ENCODE measurements around the gene ARHGAP45. TPM values are rescaled to one million over a fixed set of nuclear protein-coding genes. Genes with fewer than 3 reads are reported as not detected.
A peak's percentile ranks its signal among the peaks of the same experiment; 100 is the strongest.

The ARHGAP45 gene
- total and polyA plus RNA-seq, 2 experiments from 2014 or later, result 24.7 to 71.8 TPM

DNA sequence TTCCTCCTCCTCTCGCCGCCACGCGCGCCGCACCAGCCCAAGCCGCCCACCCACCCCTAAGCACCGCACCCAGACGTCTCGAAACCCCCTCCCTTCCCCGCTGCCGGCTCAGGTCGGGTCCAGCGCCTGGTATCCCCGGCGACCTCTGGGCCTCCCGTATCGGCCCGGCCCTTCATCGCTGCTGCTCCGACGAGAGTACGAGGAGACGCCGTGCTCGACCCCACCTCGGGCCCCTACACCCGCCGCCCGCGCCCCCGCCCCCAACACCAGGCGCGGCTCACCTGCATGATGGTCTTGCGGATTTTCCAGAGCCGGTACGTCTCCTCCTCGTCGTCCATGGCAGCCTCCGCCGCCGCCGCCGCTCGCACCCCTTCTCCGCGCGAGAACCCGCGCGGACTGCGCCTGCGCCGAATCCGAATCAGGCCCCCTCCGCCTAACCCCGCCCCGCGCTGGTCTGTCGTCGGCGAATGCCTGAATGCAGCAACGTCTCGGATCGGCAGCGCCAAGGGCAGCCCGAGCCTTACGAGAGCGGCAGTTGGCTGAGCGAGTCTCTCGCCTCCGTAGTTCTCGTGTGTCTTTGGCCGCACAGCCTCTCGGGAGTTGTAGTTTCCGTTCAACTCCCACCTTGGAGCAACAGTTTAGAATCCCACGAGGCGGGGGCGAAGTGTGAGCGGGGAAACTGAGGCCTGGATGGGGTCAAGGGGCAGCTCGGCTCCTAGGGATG, 28.2 kb downstream of the ARHGAP45 start, which contains the start of gene POLR2E (continued):
- TF ChIP-seq NANOG (IDR thresholded peaks at IDR 0.05; ENCODE audit: borderline replicate concordance), result no peak
- TF ChIP-seq, protein P1, sequence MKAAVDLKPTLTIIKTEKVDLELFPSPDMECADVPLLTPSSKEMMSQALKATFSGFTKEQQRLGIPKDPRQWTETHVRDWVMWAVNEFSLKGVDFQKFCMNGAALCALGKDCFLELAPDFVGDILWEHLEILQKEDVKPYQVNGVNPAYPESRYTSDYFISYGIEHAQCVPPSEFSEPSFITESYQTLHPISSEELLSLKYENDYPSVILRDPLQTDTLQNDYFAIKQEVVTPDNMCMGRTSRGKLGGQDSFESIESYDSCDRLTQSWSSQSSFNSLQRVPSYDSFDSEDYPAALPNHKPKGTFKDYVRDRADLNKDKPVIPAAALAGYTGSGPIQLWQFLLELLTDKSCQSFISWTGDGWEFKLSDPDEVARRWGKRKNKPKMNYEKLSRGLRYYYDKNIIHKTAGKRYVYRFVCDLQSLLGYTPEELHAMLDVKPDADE (IDR thresholded peaks at IDR 0.05), result peak; percentile 96

- Histone ChIP-seq H2AFZ (no peak overlapping the region), H3K36me3 (ENCODE audit: insufficient read depth) (no peaks in the 10 kb centered on the region), H4K20me1 (replicated peaks; ENCODE audit: insufficient read depth) (peaks cover 10% of the 10 kb centered on the region), H3K27ac (ENCODE audit: low read depth) (no peak overlapping the region), H3K4me3 (no peak overlapping the region), H3K4me2 (no peak overlapping the region), H3K4me1 (ENCODE audit: insufficient read depth) (peaks cover 10% of the 10 kb centered on the region), H3K27me3 (ENCODE audit: insufficient read depth) (no peaks in the 10 kb centered on the region), H3K79me2 (replicated peaks; ENCODE audit: insufficient read depth) (peaks cover 23% of the 10 kb centered on the region), H3F3A (replicated peaks; ENCODE audit: low read depth) (peaks cover 22% of the 10 kb centered on the region), H3K9me2 (ENCODE audit: insufficient read depth) (no peaks in the 10 kb centered on the region)
- Mint-ChIP-seq H3K4me3 (no peak overlapping the region; the same call in 2 of the 3 replicates), H3K9me3 (no peaks in the 10 kb centered on the region), H3K36me3 (ENCODE audit: low read depth) (peaks cover 9% of the 10 kb centered on the region), H3K27me3 (ENCODE audit: insufficient read depth, low read depth, poor library complexity) (peaks cover 26% of the 10 kb centered on the region), H3K27ac (no peak overlapping the region), H3K4me1 (peaks cover 14% of the 10 kb centered on the region)
- DNase-seq (ENCODE audit: low spot score) (no peak), ATAC-seq (no peak)
- TF ChIP-seq EZH2phosphoT487 (IDR thresholded peaks at IDR 0.05; ENCODE audit: unreplicated experiment) (no peak), CREB1 (CRISPR knock-in tag; IDR thresholded peaks at IDR 0.05; ENCODE audit: low read depth) (no peak)
- TF ChIP-seq, protein P2, sequence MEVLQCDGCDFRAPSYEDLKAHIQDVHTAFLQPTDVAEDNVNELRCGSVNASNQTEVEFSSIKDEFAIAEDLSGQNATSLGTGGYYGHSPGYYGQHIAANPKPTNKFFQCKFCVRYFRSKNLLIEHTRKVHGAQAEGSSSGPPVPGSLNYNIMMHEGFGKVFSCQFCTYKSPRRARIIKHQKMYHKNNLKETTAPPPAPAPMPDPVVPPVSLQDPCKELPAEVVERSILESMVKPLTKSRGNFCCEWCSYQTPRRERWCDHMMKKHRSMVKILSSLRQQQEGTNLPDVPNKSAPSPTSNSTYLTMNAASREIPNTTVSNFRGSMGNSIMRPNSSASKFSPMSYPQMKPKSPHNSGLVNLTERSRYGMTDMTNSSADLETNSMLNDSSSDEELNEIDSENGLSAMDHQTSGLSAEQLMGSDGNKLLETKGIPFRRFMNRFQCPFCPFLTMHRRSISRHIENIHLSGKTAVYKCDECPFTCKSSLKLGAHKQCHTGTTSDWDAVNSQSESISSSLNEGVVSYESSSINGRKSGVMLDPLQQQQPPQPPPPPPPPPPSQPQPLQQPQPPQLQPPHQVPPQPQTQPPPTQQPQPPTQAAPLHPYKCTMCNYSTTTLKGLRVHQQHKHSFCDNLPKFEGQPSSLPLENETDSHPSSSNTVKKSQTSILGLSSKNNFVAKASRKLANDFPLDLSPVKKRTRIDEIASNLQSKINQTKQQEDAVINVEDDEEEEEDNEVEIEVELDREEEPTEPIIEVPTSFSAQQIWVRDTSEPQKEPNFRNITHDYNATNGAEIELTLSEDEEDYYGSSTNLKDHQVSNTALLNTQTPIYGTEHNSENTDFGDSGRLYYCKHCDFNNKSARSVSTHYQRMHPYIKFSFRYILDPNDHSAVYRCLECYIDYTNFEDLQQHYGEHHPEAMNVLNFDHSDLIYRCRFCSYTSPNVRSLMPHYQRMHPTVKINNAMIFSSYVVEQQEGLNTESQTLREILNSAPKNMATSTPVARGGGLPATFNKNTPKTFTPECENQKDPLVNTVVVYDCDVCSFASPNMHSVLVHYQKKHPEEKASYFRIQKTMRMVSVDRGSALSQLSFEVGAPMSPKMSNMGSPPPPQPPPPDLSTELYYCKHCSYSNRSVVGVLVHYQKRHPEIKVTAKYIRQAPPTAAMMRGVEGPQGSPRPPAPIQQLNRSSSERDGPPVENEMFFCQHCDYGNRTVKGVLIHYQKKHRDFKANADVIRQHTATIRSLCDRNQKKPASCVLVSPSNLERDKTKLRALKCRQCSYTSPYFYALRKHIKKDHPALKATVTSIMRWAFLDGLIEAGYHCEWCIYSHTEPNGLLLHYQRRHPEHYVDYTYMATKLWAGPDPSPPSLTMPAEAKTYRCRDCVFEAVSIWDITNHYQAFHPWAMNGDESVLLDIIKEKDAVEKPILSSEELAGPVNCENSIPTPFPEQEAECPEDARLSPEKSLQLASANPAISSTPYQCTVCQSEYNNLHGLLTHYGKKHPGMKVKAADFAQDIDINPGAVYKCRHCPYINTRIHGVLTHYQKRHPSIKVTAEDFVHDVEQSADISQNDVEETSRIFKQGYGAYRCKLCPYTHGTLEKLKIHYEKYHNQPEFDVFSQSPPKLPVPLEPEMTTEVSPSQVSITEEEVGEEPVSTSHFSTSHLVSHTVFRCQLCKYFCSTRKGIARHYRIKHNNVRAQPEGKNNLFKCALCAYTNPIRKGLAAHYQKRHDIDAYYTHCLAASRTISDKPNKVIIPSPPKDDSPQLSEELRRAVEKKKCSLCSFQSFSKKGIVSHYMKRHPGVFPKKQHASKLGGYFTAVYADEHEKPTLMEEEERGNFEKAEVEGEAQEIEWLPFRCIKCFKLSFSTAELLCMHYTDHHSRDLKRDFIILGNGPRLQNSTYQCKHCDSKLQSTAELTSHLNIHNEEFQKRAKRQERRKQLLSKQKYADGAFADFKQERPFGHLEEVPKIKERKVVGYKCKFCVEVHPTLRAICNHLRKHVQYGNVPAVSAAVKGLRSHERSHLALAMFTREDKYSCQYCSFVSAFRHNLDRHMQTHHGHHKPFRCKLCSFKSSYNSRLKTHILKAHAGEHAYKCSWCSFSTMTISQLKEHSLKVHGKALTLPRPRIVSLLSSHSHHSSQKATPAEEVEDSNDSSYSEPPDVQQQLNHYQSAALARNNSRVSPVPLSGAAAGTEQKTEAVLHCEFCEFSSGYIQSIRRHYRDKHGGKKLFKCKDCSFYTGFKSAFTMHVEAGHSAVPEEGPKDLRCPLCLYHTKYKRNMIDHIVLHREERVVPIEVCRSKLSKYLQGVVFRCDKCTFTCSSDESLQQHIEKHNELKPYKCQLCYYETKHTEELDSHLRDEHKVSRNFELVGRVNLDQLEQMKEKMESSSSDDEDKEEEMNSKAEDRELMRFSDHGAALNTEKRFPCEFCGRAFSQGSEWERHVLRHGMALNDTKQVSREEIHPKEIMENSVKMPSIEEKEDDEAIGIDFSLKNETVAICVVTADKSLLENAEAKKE (CRISPR knock-in tag; IDR thresholded peaks at IDR 0.05), result no peak
- TF ChIP-seq, protein P3, sequence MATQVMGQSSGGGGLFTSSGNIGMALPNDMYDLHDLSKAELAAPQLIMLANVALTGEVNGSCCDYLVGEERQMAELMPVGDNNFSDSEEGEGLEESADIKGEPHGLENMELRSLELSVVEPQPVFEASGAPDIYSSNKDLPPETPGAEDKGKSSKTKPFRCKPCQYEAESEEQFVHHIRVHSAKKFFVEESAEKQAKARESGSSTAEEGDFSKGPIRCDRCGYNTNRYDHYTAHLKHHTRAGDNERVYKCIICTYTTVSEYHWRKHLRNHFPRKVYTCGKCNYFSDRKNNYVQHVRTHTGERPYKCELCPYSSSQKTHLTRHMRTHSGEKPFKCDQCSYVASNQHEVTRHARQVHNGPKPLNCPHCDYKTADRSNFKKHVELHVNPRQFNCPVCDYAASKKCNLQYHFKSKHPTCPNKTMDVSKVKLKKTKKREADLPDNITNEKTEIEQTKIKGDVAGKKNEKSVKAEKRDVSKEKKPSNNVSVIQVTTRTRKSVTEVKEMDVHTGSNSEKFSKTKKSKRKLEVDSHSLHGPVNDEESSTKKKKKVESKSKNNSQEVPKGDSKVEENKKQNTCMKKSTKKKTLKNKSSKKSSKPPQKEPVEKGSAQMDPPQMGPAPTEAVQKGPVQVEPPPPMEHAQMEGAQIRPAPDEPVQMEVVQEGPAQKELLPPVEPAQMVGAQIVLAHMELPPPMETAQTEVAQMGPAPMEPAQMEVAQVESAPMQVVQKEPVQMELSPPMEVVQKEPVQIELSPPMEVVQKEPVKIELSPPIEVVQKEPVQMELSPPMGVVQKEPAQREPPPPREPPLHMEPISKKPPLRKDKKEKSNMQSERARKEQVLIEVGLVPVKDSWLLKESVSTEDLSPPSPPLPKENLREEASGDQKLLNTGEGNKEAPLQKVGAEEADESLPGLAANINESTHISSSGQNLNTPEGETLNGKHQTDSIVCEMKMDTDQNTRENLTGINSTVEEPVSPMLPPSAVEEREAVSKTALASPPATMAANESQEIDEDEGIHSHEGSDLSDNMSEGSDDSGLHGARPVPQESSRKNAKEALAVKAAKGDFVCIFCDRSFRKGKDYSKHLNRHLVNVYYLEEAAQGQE (IDR thresholded peaks at IDR 0.05; ENCODE audit: unreplicated experiment), result no peak
These were observed 30.8 kb downstream of the ARHGAP45 start for GRCh38 chr19:1097810-1098176.
